H1 (cell line): ENCODE measurements around the gene RASGRP4. TPM values are rescaled to one million over a fixed set of nuclear protein-coding genes. Genes with fewer than 3 reads are reported as not detected.

Experiments used
- CTCF ChIA-PET: fragments of 300-600 bp; sonication (Branson Sonifier 250); formaldehyde crosslinking; loops from one replicate; lab custom pipeline; 2021; ENCODE audit not compliant: partially characterized antibody; lab: Charles Lee
- POLR2A ChIA-PET: fragments of 300-600 bp; sonication (Branson Sonifier 250); formaldehyde crosslinking; loops from one replicate; lab custom pipeline; 2021; ENCODE audit warnings: inconsistent platforms; ENCODE audit not compliant: partially characterized antibody; lab: Charles Lee
- DNase-seq, 2 experiments: peaks; one replicate each; pipeline versions ENCODE4 v3.0.0 to v3.0.0-alpha.2; 2010 to 2022; ENCODE audit warnings: low spot score in 2 of 2, low read depth in 1 of 2, mixed read lengths in 1 of 2
- FAIRE-seq: peaks from 2 replicates; lab custom pipeline; 2011; peaks lifted over from hg19 to GRCh38; lab: Jason Lieb, UNC
- H2AFZ ChIP-seq: 2 replicates; pipeline ENCODE4 v1.8.1; 2012; ENCODE audit warnings: low read length, inconsistent platforms
- H2AK5ac ChIP-seq: 2 replicates; pipeline ENCODE4 v1.6.1; 2013; ENCODE audit warnings: low read depth, low read length
- H2BK120ac ChIP-seq: replicated peaks from 2 replicates; pipeline ENCODE3; 2013; ENCODE audit warnings: low read depth, low read length, inconsistent platforms
- H2BK12ac ChIP-seq: 2 replicates; pipeline ENCODE4 v1.6.1; 2013; ENCODE audit warnings: low read depth, low read length
- H2BK15ac ChIP-seq: 2 replicates; pipeline ENCODE4 v1.6.1; 2013; ENCODE audit warnings: low read length
- H2BK20ac ChIP-seq: 2 replicates; pipeline ENCODE4 v1.6.1; 2013; ENCODE audit warnings: low read length
- H2BK5ac ChIP-seq: 2 replicates; pipeline ENCODE4 v1.6.1; 2013; ENCODE audit warnings: low read depth, low read length
- H3K14ac ChIP-seq: 2 replicates; pipeline ENCODE4 v1.6.1; 2013; ENCODE audit warnings: inconsistent platforms; ENCODE audit not compliant: insufficient read length
- H3K18ac ChIP-seq: 2 replicates; pipeline ENCODE4 v1.6.1; 2013; ENCODE audit warnings: low read length; ENCODE audit errors: extremely low read depth
- H3K23ac ChIP-seq: 2 replicates; pipeline ENCODE4 v1.6.1; 2013; ENCODE audit warnings: inconsistent platforms; ENCODE audit not compliant: insufficient read length
- H3K23me2 ChIP-seq: 2 replicates; pipeline ENCODE4 v1.6.1; 2013; ENCODE audit warnings: low read depth, low read length
- H3K27ac ChIP-seq: 2 replicates; pipeline ENCODE4 v1.6.1; 2011; ENCODE audit warnings: low read depth, low read length, inconsistent platforms
- H3K27me3 ChIP-seq, 4 experiments: replicated peaks in 1 of 4; 1 replicate in 1 of 4; 2 replicates in 3 of 4; pipeline versions ENCODE4 v1.6.1 to v1.8.1; 2011 to 2013; ENCODE audit warnings: low read length in 3 of 4, mild to moderate bottlenecking in 3 of 4, inconsistent platforms in 2 of 4, mixed read lengths in 2 of 4, moderate library complexity in 1 of 4; ENCODE audit not compliant: control insufficient read depth in 3 of 4, insufficient read depth in 3 of 4; ENCODE audit errors: extremely low read depth in 1 of 4
- H3K36me3 ChIP-seq, 4 experiments: 2 replicates each; pipeline versions ENCODE4 v1.6.1 to v1.8.1; 2011 to 2013; ENCODE audit warnings: mild to moderate bottlenecking in 4 of 4, low read length in 3 of 4, moderate library complexity in 2 of 4, control low read depth in 1 of 4, inconsistent platforms in 1 of 4; ENCODE audit not compliant: insufficient read depth in 4 of 4, control insufficient read depth in 2 of 4
- H3K4ac ChIP-seq: replicated peaks from 2 replicates; pipeline ENCODE3; 2013; ENCODE audit warnings: low read length, low read depth, mixed read lengths, inconsistent platforms; ENCODE audit not compliant: insufficient read length
- H3K4me1 ChIP-seq, 4 experiments: replicated peaks in 1 of 4; 1 replicate in 1 of 4; 2 replicates in 3 of 4; pipeline versions ENCODE4 v1.6.1 to v1.8.1; 2011 to 2013; ENCODE audit warnings: low read length in 3 of 4, inconsistent platforms in 2 of 4, mixed read lengths in 1 of 4; ENCODE audit not compliant: insufficient read depth in 4 of 4, control insufficient read depth in 3 of 4
- H3K4me2 ChIP-seq, 2 experiments: 2 replicates each; pipeline versions ENCODE4 v1.6.1 to v1.8.1; 2011 to 2013; ENCODE audit warnings: low read depth in 2 of 2, low read length in 2 of 2, control low read depth in 1 of 2, inconsistent platforms in 1 of 2, mild to moderate bottlenecking in 1 of 2; ENCODE audit not compliant: insufficient read depth in 1 of 2
- H3K4me3 ChIP-seq, 4 experiments: fragments of 200-600, 300-600 bp in 1 of 4; sonication (generic), shearing (Covaris generic), sonication (Bioruptor Twin) in 1 of 4; 2 replicates each; pipeline versions ENCODE4 v1.5.1 to v1.8.1; 2011 to 2016; ENCODE audit warnings: low read length in 4 of 4, low read depth in 3 of 4, control low read depth in 2 of 4, inconsistent platforms in 2 of 4, mild to moderate bottlenecking in 2 of 4, mixed read lengths in 1 of 4, moderate library complexity in 1 of 4; ENCODE audit not compliant: insufficient read depth in 2 of 4; ENCODE audit errors: extremely low read depth in 1 of 4
- H3K56ac ChIP-seq: replicated peaks from 2 replicates; pipeline ENCODE3; 2013; ENCODE audit warnings: low read depth, mild to moderate bottlenecking, mixed read lengths, low read length, inconsistent platforms; ENCODE audit not compliant: insufficient read length
- H3K79me1 ChIP-seq: 2 replicates; pipeline ENCODE4 v1.6.1; 2013; ENCODE audit warnings: low read depth, low read length, control low read depth
- H3K79me2 ChIP-seq, 2 experiments: 2 replicates each; pipeline versions ENCODE4 v1.6.1 to v1.8.1; 2012 to 2013; ENCODE audit warnings: low read length in 2 of 2, mild to moderate bottlenecking in 2 of 2, inconsistent platforms in 1 of 2; ENCODE audit not compliant: insufficient read depth in 2 of 2, control insufficient read depth in 1 of 2
- H3K9ac ChIP-seq, 4 experiments: replicated peaks in 1 of 4; 1 replicate in 1 of 4; 2 replicates in 3 of 4; pipeline versions ENCODE4 v1.6.1 to v1.8.1; 2011 to 2013; ENCODE audit warnings: low read depth in 3 of 4, low read length in 3 of 4, control low read depth in 2 of 4, mild to moderate bottlenecking in 2 of 4, moderate library complexity in 2 of 4, inconsistent platforms in 1 of 4; ENCODE audit errors: extremely low read depth in 1 of 4
- H3K9me3 ChIP-seq, 2 experiments: 2 replicates each; pipeline versions ENCODE4 v1.6.1 to v1.8.1; 2012 to 2013; ENCODE audit warnings: mild to moderate bottlenecking in 2 of 2, moderate library complexity in 2 of 2, control low read depth in 1 of 2, inconsistent platforms in 1 of 2, low read depth in 1 of 2, low read length in 1 of 2, mixed read lengths in 1 of 2; ENCODE audit not compliant: insufficient read depth in 2 of 2
- H4K20me1 ChIP-seq, 2 experiments: replicated peaks in 1 of 2; 2 replicates each; pipeline versions ENCODE3 to v1.8.1; 2011 to 2013; ENCODE audit warnings: inconsistent platforms in 2 of 2, low read length in 2 of 2, mild to moderate bottlenecking in 1 of 2; ENCODE audit not compliant: insufficient read depth in 2 of 2, control insufficient read depth in 1 of 2
- H4K5ac ChIP-seq: 2 replicates; pipeline ENCODE4 v1.6.1; 2013; ENCODE audit warnings: low read length, low read depth, mixed read lengths, inconsistent platforms; ENCODE audit not compliant: insufficient read length
- H4K8ac ChIP-seq: 2 replicates; pipeline ENCODE4 v1.8.0; 2013; ENCODE audit warnings: mild to moderate bottlenecking, moderate library complexity, low read length, inconsistent platforms; ENCODE audit not compliant: insufficient read depth; ENCODE audit errors: extremely low read depth
- H4K91ac ChIP-seq: replicated peaks from 2 replicates; pipeline ENCODE3; 2013; ENCODE audit warnings: low read length, mixed read lengths, inconsistent platforms; ENCODE audit not compliant: insufficient read length
- CBX8 ChIP-seq: fragments of 300-800, 300-1000 bp; sonication (generic); IDR thresholded peaks from 2 replicates; pipeline ENCODE4 v1.7.1; 2016; ENCODE audit warnings: low read depth, low read length, borderline replicate concordance
- E2F6 ChIP-seq: IDR thresholded peaks from 2 replicates; pipeline ENCODE4 v1.6.1; 2012; ENCODE audit warnings: inconsistent platforms
- POLR2AphosphoS5 ChIP-seq: IDR thresholded peaks from 2 replicates; pipeline ENCODE4 v1.6.1; 2011; ENCODE audit warnings: low read depth, low read length
- SIRT6 ChIP-seq: IDR thresholded peaks from one replicate; pipeline ENCODE4 v1.7.1; 2012; ENCODE audit warnings: low read length, inconsistent platforms
- SRF ChIP-seq: IDR thresholded peaks from 2 replicates; pipeline ENCODE4 v1.6.1; 2011; ENCODE audit warnings: mild to moderate bottlenecking, low read depth, low read length, moderate library complexity
- WGBS, 2 experiments: shearing (Covaris generic) in 1 of 2; methylation state at CpG; one replicate each; pipeline versions ENCODE4 v1.1.6 to v1.1.7; 2013 to 2015; ENCODE audit warnings: low lambda C conversion rate in 2 of 2, mixed read lengths in 2 of 2, inconsistent platforms in 1 of 2, low coverage in 1 of 2, missing lambda C conversion rate in 1 of 2; ENCODE audit not compliant: insufficient replicate concordance in 2 of 2, insufficient coverage in 1 of 2, insufficient read length in 1 of 2; ENCODE audit errors: extremely low coverage in 1 of 2, missing lambda C conversion rate in 1 of 2; 5-methylcytosine and 5-hydroxymethylcytosine counted together
- polyA plus RNA-seq, 7 experiments: library from polyadenylated mRNA; depleted of rRNA in 3 of 7; stranded (reverse) in 5 of 7; unstranded in 2 of 7; fragments of >200 nt in 5 of 7; fragments of 200-250 nt in 2 of 7; gene quantifications; 1 replicate in 5 of 7; 2 replicates in 1 of 7; 4 replicates in 1 of 7; pipeline versions ENCODE4 v1.2.1 to v1.2.3, GENCODE V29; 2011 to 2013; ENCODE audit warnings: missing spikeins in 2 of 7, mixed read lengths in 2 of 7
- total RNA-seq: library from RNA; stranded (reverse); fragmentation: NEBNext Ultra II Directional; extraction: Animal tissue kit (Norgen Biotek cat#: 25700); gene quantifications from 2 replicates; pipeline ENCODE4 v1.2.1, GENCODE V29; 2021

RASGRP4 gene
- total and polyA plus RNA-seq, 2 of the 8 experiments (the other 6 are each of a cell fraction or from before 2014, with no cell fraction given), result 1.9 to 3.1 TPM

GRCh38 chr19:38469151-38469550 is 43.1 kb upstream of the RASGRP4 start:
- TF ChIP-seq POLR2AphosphoS5 (no peak), SIRT6 (no peak), CBX8 (no peak), SRF (no peak), E2F6 (no peak)
- H3K23me2 ChIP-seq, result peaks cover 6% of the 10 kb centered on the region; the same call in 1 of the 2 replicates
- no peak for FAIRE-seq

More at GRCh38 chr19:38469151-38469550, 43.1 kb upstream of the RASGRP4 start:
- Histone ChIP-seq H4K5ac (no peak overlapping the region), H3K79me1 (no peaks in the 10 kb centered on the region), H3K4me1 (peaks cover 0 to 3% (median 0%) of the 10 kb centered on the region in 4 experiments; a peak in 1 of 7 replicates), H2BK120ac (no peak overlapping the region), H2BK20ac (no peak overlapping the region), H3K56ac (no peak overlapping the region), H3K9me3 (no peaks in the 10 kb centered on the region), H4K20me1 (peaks cover 0 to 2% of the 10 kb centered on the region in 2 experiments), H3K18ac (no peak overlapping the region), H2AK5ac (no peak overlapping the region), H2BK5ac (no peak overlapping the region), H3K79me2 (no peaks in the 10 kb centered on the region), H2BK12ac (no peak overlapping the region), H3K23ac (no peak overlapping the region), H2AFZ (no peak overlapping the region), H3K14ac (no peak overlapping the region), H3K4me3 (no peak overlapping the region), H4K91ac (no peak overlapping the region), H3K36me3 (peaks cover 6 to 44% (median 20%) of the 10 kb centered on the region in 4 experiments; a peak in 7 of 8 replicates), H3K4ac (no peak overlapping the region), H2BK15ac (no peak overlapping the region), H3K4me2 (no peak overlapping the region), H3K27ac (no peak overlapping the region), H4K8ac (no peak overlapping the region), H3K27me3 (no peaks in the 10 kb centered on the region), H3K9ac (no peak overlapping the region)
- POLR2A ChIA-PET, result interaction anchor here (1.9 kb wide), 1 partner anchor 9 kb away, joined by 7 read pairs; no protein-coding TSS in a partner anchor
- CTCF ChIA-PET, result interaction anchor here (1.2 to 1.4 kb wide), 2 partner anchors 9 to 66 kb away, joined by 3 to 7 read pairs; partner anchors contain the start of gene FAM98C
- DNase-seq, result no peak
- WGBS, 2 experiments, result 95% methylated on average over 5 of the region's 5 CpGs; no CpG with 5 or more reads in 1 of the 2 experiments
